HEK293T (cell line): Measurements from ENCODE around the gene GRIK4.
"Not testable (repeated sequence)": the region's sequence is repeated elsewhere in the genome, so short reads cannot be mapped to it uniquely, and the experiment has no call there.

Source experiments
- CTCF ChIA-PET: fragments of 350-600 bp; formaldehyde crosslinking; extraction: SDS; loops from one replicate; lab custom pipeline; 2021; ENCODE audit warnings: antibody characterized with exemption, inconsistent platforms; lab: Yijun Ruan, JAX
- POLR2A ChIA-PET: fragments of 350-600 bp; formaldehyde crosslinking; extraction: SDS; loops from one replicate; lab custom pipeline; 2020; ENCODE audit warnings: antibody characterized with exemption, inconsistent platforms; lab: Yijun Ruan, JAX
- DNase-seq: peaks from one replicate; pipeline ENCODE4 v3.0.0; 2012; ENCODE audit warnings: mixed read lengths; ENCODE audit errors: extremely low spot score
- ARNT ChIP-seq: fragments of 450-650 bp; IDR thresholded peaks from 2 replicates; pipeline ENCODE4 v1.6.1; 2017; ENCODE audit warnings: mild to moderate bottlenecking
- BHLHE40 ChIP-seq: fragments of 450-650 bp; IDR thresholded peaks from 2 replicates; pipeline ENCODE4 v1.6.1; 2016; ENCODE audit warnings: mild to moderate bottlenecking, moderate library complexity, borderline replicate concordance
- CTBP1 ChIP-seq: fragments of 450-650 bp; IDR thresholded peaks from 2 replicates; pipeline ENCODE4 v1.6.1; 2016; ENCODE audit warnings: borderline replicate concordance
- ELF4 ChIP-seq: fragments of 450-650 bp; IDR thresholded peaks from 2 replicates; pipeline ENCODE4 v1.6.1; 2017; ENCODE audit warnings: antibody characterized with exemption
- FOXA1 ChIP-seq: fragments of 450-650 bp; IDR thresholded peaks from 2 replicates; pipeline ENCODE4 v1.6.1; 2016; ENCODE audit warnings: mild to moderate bottlenecking
- FOXK2 ChIP-seq: fragments of 450-650 bp; IDR thresholded peaks from 2 replicates; pipeline ENCODE4 v1.6.1; 2016; ENCODE audit warnings: mild to moderate bottlenecking
- FOXM1 ChIP-seq: fragments of 450-650 bp; IDR thresholded peaks from 2 replicates; pipeline ENCODE4 v1.6.1; 2017; ENCODE audit warnings: mild to moderate bottlenecking, borderline replicate concordance
- HDGF ChIP-seq: fragments of 450-650 bp; IDR thresholded peaks from 2 replicates; pipeline ENCODE4 v1.6.1; 2017; ENCODE audit warnings: antibody characterized with exemption, borderline replicate concordance
- L3MBTL2 ChIP-seq: fragments of 450-650 bp; conservative IDR thresholded peaks from 2 replicates; pipeline ENCODE4 v1.6.1; 2016; ENCODE audit warnings: mild to moderate bottlenecking
- LEF1 ChIP-seq: fragments of 450-650 bp; IDR thresholded peaks from 2 replicates; pipeline ENCODE4 v1.6.1; 2017; ENCODE audit warnings: mild to moderate bottlenecking, borderline replicate concordance
- NFRKB ChIP-seq: fragments of 450-650 bp; IDR thresholded peaks from 2 replicates; pipeline ENCODE4 v1.6.1; 2016; ENCODE audit warnings: mild to moderate bottlenecking, moderate library complexity
- PKNOX1 ChIP-seq: fragments of 450-650 bp; IDR thresholded peaks from 2 replicates; pipeline ENCODE4 v1.6.1; 2016
- SP1 ChIP-seq: fragments of 450-650 bp; IDR thresholded peaks from 2 replicates; pipeline ENCODE4 v1.6.1; 2017
- SUZ12 ChIP-seq: fragments of 450-650 bp; IDR thresholded peaks from 2 replicates; pipeline ENCODE4 v1.6.1; 2016; ENCODE audit warnings: mild to moderate bottlenecking
- TARDBP ChIP-seq: fragments of 450-650 bp; IDR thresholded peaks from 2 replicates; pipeline ENCODE4 v1.6.1; 2016
- ZNF384 ChIP-seq: fragments of 450-650 bp; IDR thresholded peaks from 2 replicates; pipeline ENCODE4 v1.6.1; 2016

The GRIK4 gene

DNA sequence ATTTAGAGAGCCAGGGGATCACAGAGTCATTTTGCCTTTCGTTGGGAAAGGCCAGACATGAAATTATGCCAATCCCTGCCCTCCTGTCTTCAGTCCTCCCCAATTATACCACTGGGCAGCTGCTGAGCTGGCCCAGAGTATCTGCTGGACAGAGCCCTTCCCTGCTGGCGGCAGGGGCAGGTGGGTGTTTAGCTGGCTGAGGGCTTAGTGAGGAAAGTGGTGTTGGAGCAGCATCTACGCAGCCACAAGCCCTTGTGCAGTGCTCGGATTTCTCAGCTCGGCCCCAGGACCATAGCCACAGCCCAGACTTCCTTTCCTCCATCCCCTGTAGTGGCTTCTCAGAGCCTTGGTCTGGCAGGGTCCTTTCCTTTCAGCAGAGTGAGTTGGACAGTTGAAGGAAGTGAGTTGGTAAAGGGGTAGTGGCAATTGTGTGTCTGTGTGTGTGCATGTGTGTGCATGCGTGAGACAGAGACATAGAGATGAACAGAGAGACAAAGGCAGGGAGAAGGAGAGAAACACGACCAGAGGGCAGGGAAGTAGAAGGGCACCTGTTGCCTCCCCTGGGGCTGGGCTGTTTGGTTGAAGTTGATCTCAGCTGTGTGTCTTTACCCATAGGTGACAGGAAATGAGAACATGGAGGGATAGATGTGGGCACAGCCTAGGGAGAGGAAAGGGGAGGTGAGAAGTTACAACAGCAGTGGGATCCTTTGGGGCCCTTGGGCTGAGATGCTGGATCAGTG is 66.2 kb downstream of the GRIK4 start:
- ChIA-PET CTCF (no interaction called here), POLR2A (no interaction called here)
- TF ChIP-seq FOXK2 (no peak), FOXA1 (no peak), SP1 (no peak), L3MBTL2 (no peak), ARNT (no peak), BHLHE40 (no peak), PKNOX1 (no peak), LEF1 (no peak), CTBP1 (no peak), ZNF384 (no peak), ELF4 (no peak), HDGF (no peak), FOXM1 (no peak), SUZ12 (no peak), NFRKB (no peak), TARDBP (no peak)
- no peak for DNase-seq

- TF ChIP-seq FOXA1 = no peak
- no peak for TF ChIP-seq HDGF
- no peak for TF ChIP-seq ARNT
- TF ChIP-seq NFRKB = no peak
- TF ChIP-seq FOXK2 = no peak
- no peak for TF ChIP-seq ZNF384
- no peak for TF ChIP-seq LEF1
- TF ChIP-seq PKNOX1 = no peak
- TF ChIP-seq ELF4 = no peak
- no peak; the same call in 1 of the 2 replicates for TF ChIP-seq L3MBTL2
- TF ChIP-seq FOXM1 = no peak
- no peak for TF ChIP-seq BHLHE40
- CTCF ChIA-PET = no interaction called here
- POLR2A ChIA-PET = no interaction called here
- DNase-seq = no peak
Observed at GRCh38 chr11:120578596-120579154, 67.1 kb downstream of the GRIK4 start.

GRCh38 chr11:120579611-120580031 is 68.1 kb downstream of the GRIK4 start:
- TF ChIP-seq PKNOX1 = no peak
- DNase-seq = no peak
- ChIA-PET CTCF (no interaction called here), POLR2A (no interaction called here)

GRCh38 chr11:120581313-120581712 is 69.8 kb downstream of the GRIK4 start:
- ChIA-PET POLR2A (no interaction called here), CTCF (no interaction called here)
- DNase-seq = no peak
- no peak for TF ChIP-seq FOXM1
- TF ChIP-seq FOXK2 = no peak
- TF ChIP-seq FOXA1 = no peak
- TF ChIP-seq TARDBP = no peak
- TF ChIP-seq SP1 = no peak
- TF ChIP-seq LEF1 = no peak
- TF ChIP-seq PKNOX1 = no peak
- TF ChIP-seq ELF4 = no peak
- TF ChIP-seq NFRKB = no peak
- TF ChIP-seq L3MBTL2 = no peak

DNA sequence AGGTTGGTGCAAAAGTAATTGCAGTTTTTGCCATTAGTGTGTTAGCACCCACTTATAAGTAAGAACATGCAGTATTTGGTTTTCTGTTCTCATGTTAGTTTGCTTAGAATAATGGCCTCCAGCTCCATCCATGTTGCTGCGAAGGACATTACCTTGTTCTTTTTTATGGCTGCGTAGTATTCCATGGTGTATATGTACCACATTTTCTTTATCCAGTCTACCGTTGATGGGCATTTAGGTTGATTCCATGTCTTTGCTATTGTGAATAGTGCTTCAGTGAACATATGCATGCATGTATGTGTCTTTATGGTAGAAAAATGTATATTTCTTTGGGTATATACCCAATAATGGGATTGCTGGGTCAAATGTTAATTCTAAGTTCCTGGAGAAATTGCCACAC is 71.0 kb downstream of the GRIK4 start:
- DNase-seq = not testable (repeated sequence)

GRCh38 chr11:120586072-120586471 is 74.5 kb downstream of the GRIK4 start:
- no peak for TF ChIP-seq SP1
- TF ChIP-seq BHLHE40 = no peak
- TF ChIP-seq FOXK2 = no peak
- TF ChIP-seq FOXM1 = no peak
- no peak for TF ChIP-seq ZNF384
- no peak for TF ChIP-seq ELF4
- TF ChIP-seq FOXA1 = no peak
- no peak for TF ChIP-seq HDGF
- no peak for TF ChIP-seq SUZ12
- no peak for TF ChIP-seq NFRKB
- TF ChIP-seq LEF1 = no peak
- TF ChIP-seq L3MBTL2 = no peak
- TF ChIP-seq ARNT = no peak
- no peak for TF ChIP-seq TARDBP
- no peak for TF ChIP-seq CTBP1
- TF ChIP-seq PKNOX1 = no peak
- no peak for DNase-seq
- POLR2A ChIA-PET = no interaction called here
- CTCF ChIA-PET = no interaction called here

More for the DNA sequence above, 71.0 kb downstream of the GRIK4 start:
- CTCF ChIA-PET, POLR2A ChIA-PET: not testable (repeated sequence)
